SU-DHL-6 (cell line): Measurements from ENCODE around the gene NKX2-4.

ENCODE experiments used
- H2AFZ ChIP-seq: fragments of 200-600 bp; sonication (generic); 2 replicates; pipeline ENCODE4 v1.6.1; 2014; ENCODE audit warnings: low read depth, mild to moderate bottlenecking, moderate library complexity, mixed read lengths, antibody characterized with exemption, low read length; ENCODE audit not compliant: severe bottlenecking
- H3F3A ChIP-seq: fragments of 200-600 bp; shearing (Covaris generic); 2 replicates; pipeline ENCODE4 v1.6.0; 2016; ENCODE audit warnings: antibody characterized with exemption, mild to moderate bottlenecking; ENCODE audit not compliant: insufficient read depth
- H3K27ac ChIP-seq: fragments of 200-600 bp; sonication (generic); 2 replicates; pipeline ENCODE4 v1.5.1; 2016; ENCODE audit warnings: low read depth, mild to moderate bottlenecking, low read length, moderate library complexity, mixed read lengths
- H3K27me3 ChIP-seq: fragments of 200-600 bp; sonication (generic), shearing (Covaris generic); 2 replicates; pipeline ENCODE4 v1.6.0; 2014; ENCODE audit warnings: mild to moderate bottlenecking, low read length
- H3K36me3 ChIP-seq: fragments of 200-600 bp; sonication (generic); 2 replicates; pipeline ENCODE4 v1.6.1; 2014; ENCODE audit warnings: mild to moderate bottlenecking, low read length, mixed read lengths
- H3K4me2 ChIP-seq: fragments of 300-600, 200-600 bp; shearing (Covaris generic), sonication (generic); 2 replicates; pipeline ENCODE4 v1.6.0; 2014; ENCODE audit warnings: low read length, low read depth, mild to moderate bottlenecking; ENCODE audit not compliant: poor library complexity, severe bottlenecking
- H3K4me3 ChIP-seq: fragments of 200-600 bp; sonication (generic); 2 replicates; pipeline ENCODE4 v1.5.1; 2014; ENCODE audit warnings: antibody characterized with exemption, low read length, mild to moderate bottlenecking, mixed read lengths; ENCODE audit not compliant: insufficient read depth, poor library complexity, severe bottlenecking
- H3K79me2 ChIP-seq: fragments of 200-600 bp; sonication (generic); 2 replicates; pipeline ENCODE4 v1.6.1; 2014; ENCODE audit warnings: mild to moderate bottlenecking, low read length, moderate library complexity; ENCODE audit not compliant: insufficient read depth
- H3K9ac ChIP-seq: fragments of 200-600 bp; sonication (generic); 2 replicates; pipeline ENCODE4 v1.7.0; 2014; ENCODE audit warnings: mild to moderate bottlenecking, low read length
- H3K9me2 ChIP-seq: fragments of 200-600 bp; sonication (generic); replicated peaks from 2 replicates; pipeline ENCODE4 v1.6.1; 2014; ENCODE audit warnings: low read length; ENCODE audit not compliant: insufficient read depth
- H3K9me3 ChIP-seq: fragments of 200-600 bp; sonication (generic); 2 replicates; pipeline ENCODE4 v1.6.1; 2014; ENCODE audit warnings: low read length, mixed read lengths; ENCODE audit not compliant: insufficient read depth
- H4K20me1 ChIP-seq: fragments of 200-600 bp; sonication (generic); 2 replicates; pipeline ENCODE4 v1.6.1; 2014; ENCODE audit warnings: low read depth, mild to moderate bottlenecking, antibody characterized with exemption, low read length, moderate library complexity, mixed read lengths
- CTCF ChIP-seq: fragments of 200-600 bp; sonication (generic); IDR thresholded peaks from one replicate; pipeline ENCODE4 v1.5.1; 2017; ENCODE audit warnings: antibody characterized with exemption, mild to moderate bottlenecking, low read length, moderate library complexity; ENCODE audit not compliant: insufficient read depth, poor library complexity, severe bottlenecking
- EZH2phosphoT487 ChIP-seq: fragments of 200-600 bp; sonication (generic), shearing (Covaris generic); conservative IDR thresholded peaks from 2 replicates; pipeline ENCODE4 v1.6.1; 2018; ENCODE audit warnings: mild to moderate bottlenecking, antibody characterized with exemption, low read length, moderate library complexity, mixed read lengths

NKX2-4 gene

DNA sequence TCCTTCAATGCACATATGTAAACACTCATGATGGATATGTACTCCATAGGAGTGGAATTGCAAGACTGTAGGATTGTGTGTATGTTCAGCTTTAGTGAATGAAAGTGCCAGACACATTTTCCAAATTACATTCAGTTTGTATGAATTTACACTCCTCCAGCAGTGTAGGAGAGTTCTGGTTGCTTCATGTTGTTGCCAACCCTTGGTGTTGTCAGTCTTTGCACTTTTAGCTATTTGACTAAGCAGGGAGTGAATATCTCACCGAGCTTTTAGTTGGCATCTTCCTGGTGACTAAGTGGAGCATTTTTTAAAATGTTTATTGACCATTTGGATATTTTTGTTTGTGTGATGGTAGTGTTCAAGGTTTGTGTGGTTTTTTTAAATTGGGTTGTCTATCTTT lies 23.9 kb downstream of the NKX2-4 start:
- no peak overlapping the region for H3K9ac ChIP-seq
- no peaks in the 10 kb centered on the region for H3F3A ChIP-seq
- H4K20me1 ChIP-seq: no peaks in the 10 kb centered on the region; the same call in 1 of the 2 replicates
- no peaks in the 10 kb centered on the region for H3K9me2 ChIP-seq
- H3K4me2 ChIP-seq: no peak overlapping the region
- no peak overlapping the region for H2AFZ ChIP-seq
- TF ChIP-seq CTCF (no peak), EZH2phosphoT487 (no peak)
- H3K36me3 ChIP-seq: peaks cover 30% of the 10 kb centered on the region; the same call in 1 of the 2 replicates
- H3K27me3 ChIP-seq: no peaks in the 10 kb centered on the region
- H3K9me3 ChIP-seq: no peaks in the 10 kb centered on the region
- no peak overlapping the region for H3K27ac ChIP-seq
- peaks cover 12% of the 10 kb centered on the region; the same call in 1 of the 2 replicates for H3K79me2 ChIP-seq
- H3K4me3 ChIP-seq: no peak overlapping the region

- TF ChIP-seq CTCF: no peak
- no peak for TF ChIP-seq EZH2phosphoT487
- H4K20me1 ChIP-seq: no peaks in the 10 kb centered on the region
- no peaks in the 10 kb centered on the region for H3K27me3 ChIP-seq
- peaks cover 12% of the 10 kb centered on the region; the same call in 1 of the 2 replicates for H3K79me2 ChIP-seq
- H3K9me3 ChIP-seq: no peaks in the 10 kb centered on the region
- H2AFZ ChIP-seq: no peak overlapping the region
- no peaks in the 10 kb centered on the region for H3F3A ChIP-seq
- peaks cover 37% of the 10 kb centered on the region; the same call in 1 of the 2 replicates for H3K36me3 ChIP-seq
- no peak overlapping the region for H3K9ac ChIP-seq
- no peak overlapping the region for H3K27ac ChIP-seq
- H3K4me3 ChIP-seq: no peak overlapping the region
- no peaks in the 10 kb centered on the region for H3K9me2 ChIP-seq
- no peak overlapping the region for H3K4me2 ChIP-seq
Observed at GRCh38 chr20:21372016-21372415, 25.3 kb downstream of the NKX2-4 start.

GRCh38 chr20:21371193-21371592 lies 26.1 kb downstream of the NKX2-4 start:
- H3K27ac ChIP-seq: no peak overlapping the region
- peaks cover 44% of the 10 kb centered on the region; the same call in 1 of the 2 replicates for H3K36me3 ChIP-seq
- no peaks in the 10 kb centered on the region for H3F3A ChIP-seq
- H3K27me3 ChIP-seq: no peaks in the 10 kb centered on the region
- TF ChIP-seq CTCF (no peak), EZH2phosphoT487 (no peak)
- no peak overlapping the region for H3K9ac ChIP-seq
- H3K9me3 ChIP-seq: no peaks in the 10 kb centered on the region
- no peak overlapping the region for H3K4me2 ChIP-seq
- H3K79me2 ChIP-seq: peaks cover 7% of the 10 kb centered on the region; the same call in 1 of the 2 replicates
- H2AFZ ChIP-seq: no peak overlapping the region
- H3K4me3 ChIP-seq: no peak overlapping the region
- H4K20me1 ChIP-seq: no peaks in the 10 kb centered on the region
- H3K9me2 ChIP-seq: no peaks in the 10 kb centered on the region
